Panc1 (cell line): ENCODE measurements around the gene ALDH6A1. TPM values are rescaled to one million over a fixed set of nuclear protein-coding genes. Genes with fewer than 3 reads are reported as not detected.

ENCODE experiments used
- ATAC-seq: fragments of 200-7000 bp; cut with Tn5 transposase; 2 replicates; pipeline ENCODE4 v1.9.1; 2020; ENCODE audit warnings: mild to moderate bottlenecking, moderate library complexity
- BruUV-seq: library from RNA; stranded (reverse); fragments of 400-500 nt; replicated peaks from 2 replicates; lab custom pipeline; 2021; lab: Mats Ljungman, UMichigan
- CTCF ChIA-PET: fragments of 300-600 bp; sonication (Branson Sonifier 250); formaldehyde crosslinking; loops from one replicate; lab custom pipeline; 2022; ENCODE audit warnings: antibody characterized with exemption; lab: Charles Lee
- POLR2A ChIA-PET: fragments of 300-600 bp; sonication (Branson Sonifier 250); formaldehyde crosslinking; loops from one replicate; lab custom pipeline; 2022; ENCODE audit warnings: antibody characterized with exemption; lab: Charles Lee
- DNase-seq: peaks from one replicate; pipeline ENCODE4 v3.0.0-alpha.2; 2010; ENCODE audit warnings: low read depth, low spot score
- H3K27ac ChIP-seq: 2 replicates; pipeline ENCODE4 v1.5.1; 2011; ENCODE audit warnings: mild to moderate bottlenecking, low read length, inconsistent platforms
- H3K27me3 ChIP-seq: fragments of 200-500 bp; sonication (Bioruptor generic); 2 replicates; pipeline ENCODE4 v1.6.0; 2014; ENCODE audit warnings: low read length, inconsistent platforms; ENCODE audit not compliant: control insufficient read depth, insufficient read depth
- H3K36me3 ChIP-seq: fragments of 200-500 bp; sonication (Bioruptor generic); 2 replicates; pipeline ENCODE4 v1.5.1; 2014; ENCODE audit warnings: inconsistent platforms, mild to moderate bottlenecking, low read length, moderate library complexity; ENCODE audit not compliant: control insufficient read depth, insufficient read depth
- H3K4me1 ChIP-seq: 2 replicates; pipeline ENCODE4 v1.5.1; 2011; ENCODE audit warnings: inconsistent platforms, mild to moderate bottlenecking, low read length, moderate library complexity; ENCODE audit not compliant: control insufficient read depth, insufficient read depth
- H3K4me3 ChIP-seq, 2 experiments: 2 replicates each; pipeline ENCODE4 v1.5.1; 2011 to 2012; ENCODE audit warnings: low read depth in 2 of 2, low read length in 2 of 2, mild to moderate bottlenecking in 2 of 2, inconsistent platforms in 1 of 2, moderate library complexity in 1 of 2
- H3K9me3 ChIP-seq: fragments of 200-500 bp; sonication (Bioruptor generic); 2 replicates; pipeline ENCODE4 v1.5.1; 2014; ENCODE audit warnings: low read depth, mild to moderate bottlenecking, inconsistent platforms, low read length, moderate library complexity; ENCODE audit not compliant: control insufficient read depth, insufficient read depth
- CTCF ChIP-seq: fragments of 450-650 bp; IDR thresholded peaks from 2 replicates; pipeline ENCODE4 v1.5.1; 2017; ENCODE audit warnings: mild to moderate bottlenecking
- POLR2AphosphoS5 ChIP-seq: IDR thresholded peaks from 2 replicates; pipeline ENCODE4 v1.6.1; 2012; ENCODE audit warnings: mild to moderate bottlenecking, low read depth, low read length, moderate library complexity
- REST ChIP-seq, 2 experiments: IDR thresholded peaks; 2 replicates each; pipeline ENCODE4 v1.6.1; 2011 to 2012; ENCODE audit warnings: low read depth in 2 of 2, control low read depth in 1 of 2, low read length in 1 of 2, mild to moderate bottlenecking in 1 of 2, moderate library complexity in 1 of 2; ENCODE audit not compliant: insufficient read depth in 1 of 2
- SIN3A ChIP-seq: IDR thresholded peaks from 2 replicates; pipeline ENCODE4 v1.6.1; 2012; ENCODE audit warnings: low read depth, mild to moderate bottlenecking, low read length, moderate library complexity, borderline replicate concordance; ENCODE audit not compliant: insufficient read depth
- TCF7L2 ChIP-seq: IDR thresholded peaks from 2 replicates; pipeline ENCODE4 v1.6.1; 2011; ENCODE audit warnings: mild to moderate bottlenecking, low read depth, low read length, inconsistent platforms
- in situ Hi-C: cut with HindIII; loops from 2 replicates; pipeline ENCODE4 v1.10.0; 2016; ENCODE audit warnings: low sequenced_read_pairs, low pct_unique_long_range_greater_than_20kb
- intact Hi-C: fragments of 100-400 bp; cut with micrococcal nuclease; formaldehyde crosslinking; loops from one replicate; pipeline ENCODE4 v1.10.0; 2022; ENCODE audit not compliant: unreplicated experiment
- total RNA-seq: library from RNA; stranded (reverse); gene quantifications from one replicate; pipeline ENCODE4 v1.2.1, GENCODE V29; 2021; ENCODE audit not compliant: unreplicated experiment

Gene ALDH6A1
- total RNA-seq, 1 experiment from 2014 or later: 2.1 TPM

- ChIA-PET POLR2A (interaction anchor here (0.6 kb wide), 1 partner anchor 64 kb away, joined by 3 read pairs; no protein-coding TSS in a partner anchor), CTCF (no interaction called here)
- Histone ChIP-seq H3K36me3 (peaks cover 5% of the 10 kb centered on the region), H3K27ac (no peak overlapping the region), H3K4me1 (no peaks in the 10 kb centered on the region), H3K9me3 (no peaks in the 10 kb centered on the region), H3K4me3 (no peak overlapping the region), H3K27me3 (no peaks in the 10 kb centered on the region)
- intact Hi-C loops (no loop called here), in situ Hi-C loops (no loop called here)
- ATAC-seq: no peak
- BruUV-seq: no TSS peak
- DNase-seq: no peak
- no peak for TF ChIP-seq REST (IDR thresholded peaks at IDR 0.05; ENCODE audit: insufficient read depth in 1 of 2, low read depth in 2 of 2, low read length in 1 of 2)
These were observed 68.3 kb downstream of the ALDH6A1 start for GRCh38 chr14:74015963-74016362.

GRCh38 chr14:74015176-74015575 is 69.1 kb downstream of the ALDH6A1 start:
- Histone ChIP-seq H3K9me3 (no peaks in the 10 kb centered on the region), H3K4me3 (no peak overlapping the region), H3K27me3 (no peaks in the 10 kb centered on the region), H3K27ac (no peak overlapping the region), H3K4me1 (no peaks in the 10 kb centered on the region), H3K36me3 (peaks cover 5% of the 10 kb centered on the region)
- no peak for TF ChIP-seq REST (IDR thresholded peaks at IDR 0.05; ENCODE audit: insufficient read depth in 1 of 2, low read depth in 2 of 2, low read length in 1 of 2)
- no peak for TF ChIP-seq TCF7L2
- no peak for TF ChIP-seq CTCF
- TF ChIP-seq POLR2AphosphoS5: no peak
- no peak for TF ChIP-seq SIN3A
- DNase-seq (no peak), ATAC-seq (no peak)
- BruUV-seq: no TSS peak
- POLR2A ChIA-PET: no interaction called here
- CTCF ChIA-PET: no interaction called here
- intact Hi-C loops: no loop called here
- in situ Hi-C loops: no loop called here
